GM18526 (cell line): ENCODE measurements around the gene HAPLN3.

Experiments used
- POLR2A ChIP-seq: IDR thresholded peaks from 3 replicates; pipeline ENCODE4 v1.6.1; 2011; ENCODE audit not compliant: insufficient read length; ENCODE audit errors: extremely low read depth

The HAPLN3 gene

GRCh38 chr15:88894819-88895767 is at the start of gene HAPLN3:
TSS of gene HAPLN3 (minus strand) at chr15:88895544. CDS start at chr15:88887298, 8,246 bp downstream.
- no peak for TF ChIP-seq POLR2A

- TF ChIP-seq POLR2A, result no peak
Measured at GRCh38 chr15:88940110-88940675, 44.8 kb upstream of the HAPLN3 start.

GRCh38 chr15:88939486-88939806 is 44.1 kb upstream of the HAPLN3 start:
- no peak for TF ChIP-seq POLR2A

GRCh38 chr15:88938802-88939485 is 43.6 kb upstream of the HAPLN3 start:
- TF ChIP-seq POLR2A, result no peak

- TF ChIP-seq POLR2A, result no peak
Measured at GRCh38 chr15:88932875-88933330, 37.6 kb upstream of the HAPLN3 start.

- no peak for TF ChIP-seq POLR2A
Measured at GRCh38 chr15:88932271-88932874, 37.0 kb upstream of the HAPLN3 start.

GRCh38 chr15:88930579-88930978 is 35.2 kb upstream of the HAPLN3 start:
- no peak for TF ChIP-seq POLR2A

GRCh38 chr15:88920186-88920891 is 25.0 kb upstream of the HAPLN3 start:
- TF ChIP-seq POLR2A, result no peak

GRCh38 chr15:88918738-88919137 is 23.4 kb upstream of the HAPLN3 start:
- TF ChIP-seq POLR2A, result no peak

GRCh38 chr15:88917760-88918159 is 22.4 kb upstream of the HAPLN3 start:
- no peak for TF ChIP-seq POLR2A

GRCh38 chr15:88915354-88915753 is 20.0 kb upstream of the HAPLN3 start:
- no peak for TF ChIP-seq POLR2A

- no peak for TF ChIP-seq POLR2A
Measured at GRCh38 chr15:88913850-88914169, 18.5 kb upstream of the HAPLN3 start.

- peak; percentile 46 for TF ChIP-seq POLR2A
Measured at GRCh38 chr15:88913017-88913849, 17.9 kb upstream of the HAPLN3 start, which contains the start of gene MFGE8. TSS of gene MFGE8 (minus strand) at chr15:88913379. CDS start at chr15:88913319, 60 bp downstream.

GRCh38 chr15:88912500-88912921 is 17.2 kb upstream of the HAPLN3 start:
- no peak for TF ChIP-seq POLR2A
